Activated T-helper 1 cell treated with anti-CD3 and anti-CD28 coated beads, Interleukin-2, amount 50 U/mL, for 16 hours (primary cell): ENCODE data around the gene CYGB.

Experiments
- DNase-seq, 2 donors: peaks; one replicate each; pipeline ENCODE4 v3.0.0-alpha.2; 2020; ENCODE audit warnings: low read depth in 1 of 2, low spot score in 1 of 2

The CYGB gene

DNA sequence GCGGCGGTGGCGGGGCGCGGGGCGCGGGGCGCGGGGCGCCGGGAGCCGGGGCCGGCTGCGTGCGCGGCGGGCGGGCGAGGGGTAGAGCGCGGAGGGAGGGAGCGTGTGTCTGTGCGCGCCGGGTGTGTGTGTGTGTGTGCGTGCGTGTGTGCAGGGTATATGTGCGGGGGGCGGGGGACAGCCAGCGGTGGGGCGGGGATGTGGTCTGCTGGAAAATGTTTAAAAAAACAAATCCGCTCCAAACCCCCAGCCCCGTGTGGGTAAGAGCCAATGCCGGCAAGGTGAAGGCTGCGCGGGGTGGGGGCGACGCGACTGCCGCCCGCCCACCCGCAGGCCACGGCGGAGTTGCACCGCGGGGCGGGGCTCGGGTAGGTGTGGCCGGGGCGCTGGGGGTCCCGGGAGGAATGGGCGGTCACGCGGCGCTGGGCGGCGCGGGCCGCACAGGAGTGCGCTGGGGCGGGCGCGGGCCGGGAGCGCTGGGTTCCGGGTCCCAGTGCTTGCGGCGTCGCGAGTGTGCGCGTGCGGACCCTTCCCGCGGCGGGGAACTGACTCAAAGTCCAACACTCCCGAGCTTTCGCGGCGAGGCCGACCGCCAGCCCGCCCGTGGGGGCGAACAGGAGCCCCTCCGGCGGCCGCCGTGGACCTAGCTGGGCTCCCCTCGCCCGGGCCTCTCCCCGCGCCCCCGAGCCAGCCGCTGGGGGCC lies at the start of gene CYGB:
Gene CYGB (minus strand): TSS at position 132 of the 703 bp plus-strand sequence. CDS start 167 bp downstream, outside the sequence.
- no peak for DNase-seq

DNA sequence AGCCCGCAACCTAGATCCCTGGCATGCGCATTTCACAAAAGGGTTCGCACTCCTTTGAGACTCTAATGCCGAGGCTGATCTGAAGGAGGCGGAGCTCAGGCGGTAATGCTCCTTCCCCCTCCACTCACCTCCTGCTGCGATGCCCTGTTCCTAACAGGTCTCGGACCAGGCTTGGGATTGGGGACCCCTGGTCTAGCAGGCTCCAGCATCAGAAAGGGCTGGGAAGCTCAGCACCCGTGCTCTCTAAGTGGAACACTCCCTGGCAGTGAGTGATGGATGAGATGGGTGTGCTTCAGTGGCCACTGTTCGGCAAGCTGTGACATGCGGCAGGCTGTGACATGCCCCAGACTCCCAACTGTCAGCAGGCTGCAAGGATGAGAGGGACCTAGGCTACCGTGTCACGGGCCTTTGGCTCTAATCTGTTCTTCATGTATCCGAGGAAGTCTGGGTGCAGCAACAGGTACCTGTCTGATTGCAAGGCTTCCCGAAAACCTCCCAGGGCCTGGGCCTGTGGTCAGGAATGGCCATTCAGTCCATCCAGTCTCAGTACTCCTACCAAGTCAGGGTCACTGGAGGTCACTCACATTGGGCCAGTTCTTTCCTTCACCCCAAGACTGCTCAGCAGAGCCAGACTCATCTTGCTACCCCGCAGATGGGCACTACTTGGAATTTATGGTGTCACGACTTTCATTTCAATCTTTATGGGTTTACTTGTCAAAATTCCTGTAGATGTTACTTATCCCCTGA lies 49.4 kb upstream of the CYGB start:
- no peak for DNase-seq

DNA sequence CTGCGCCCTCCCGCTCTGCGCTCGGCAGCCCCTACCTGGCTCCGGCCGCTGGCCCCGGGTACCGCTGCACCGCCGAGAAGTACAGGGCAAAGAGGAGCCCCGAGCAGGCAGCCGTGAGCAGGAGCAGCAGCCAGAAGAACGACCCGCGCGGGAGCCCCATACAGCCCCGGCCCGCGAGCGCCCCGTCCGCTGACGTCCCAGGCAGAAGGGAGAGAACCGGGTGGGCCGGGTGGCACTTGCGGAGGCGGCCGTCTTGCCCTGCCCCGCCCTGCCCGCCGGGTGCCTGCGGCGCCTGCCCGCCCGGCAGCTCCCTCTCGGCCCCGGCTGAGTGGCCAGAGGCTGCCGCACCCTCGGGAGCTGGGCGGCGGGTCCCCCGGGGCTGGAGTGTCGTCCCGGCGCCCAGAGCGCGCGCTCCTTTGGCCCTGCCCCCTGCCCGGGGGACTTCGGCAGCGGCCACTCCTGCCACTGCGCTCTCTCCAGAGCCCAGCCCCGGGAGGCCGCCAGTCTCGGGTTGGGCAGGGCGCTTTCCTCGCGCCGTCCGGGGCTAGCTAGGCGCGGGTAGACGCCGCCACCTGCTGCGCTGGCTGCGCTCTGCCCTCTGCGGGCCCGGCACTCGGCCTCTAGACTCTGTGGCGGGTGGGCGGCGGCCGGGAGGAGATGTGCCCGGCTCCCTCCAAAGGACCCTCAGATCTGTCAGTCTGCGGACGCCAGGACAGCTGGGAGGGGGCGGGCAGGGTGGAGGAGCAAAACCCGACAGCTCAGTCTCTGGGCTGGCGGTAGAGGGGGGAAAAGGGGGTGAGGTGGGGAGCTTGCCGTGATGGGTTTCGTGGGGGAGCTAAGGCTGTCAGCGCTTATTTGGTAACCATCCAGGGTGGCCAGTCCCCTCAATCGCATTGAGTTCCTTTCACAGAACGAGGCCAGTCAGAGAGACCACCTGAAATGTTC lies 48.4 kb upstream of the CYGB start, which contains the start of gene ST6GALNAC2:
Gene ST6GALNAC2 (minus strand): TSS at position 212 of the 945 bp plus-strand sequence. CDS start 52 bp downstream, at position 160.
- no peak for DNase-seq

DNA sequence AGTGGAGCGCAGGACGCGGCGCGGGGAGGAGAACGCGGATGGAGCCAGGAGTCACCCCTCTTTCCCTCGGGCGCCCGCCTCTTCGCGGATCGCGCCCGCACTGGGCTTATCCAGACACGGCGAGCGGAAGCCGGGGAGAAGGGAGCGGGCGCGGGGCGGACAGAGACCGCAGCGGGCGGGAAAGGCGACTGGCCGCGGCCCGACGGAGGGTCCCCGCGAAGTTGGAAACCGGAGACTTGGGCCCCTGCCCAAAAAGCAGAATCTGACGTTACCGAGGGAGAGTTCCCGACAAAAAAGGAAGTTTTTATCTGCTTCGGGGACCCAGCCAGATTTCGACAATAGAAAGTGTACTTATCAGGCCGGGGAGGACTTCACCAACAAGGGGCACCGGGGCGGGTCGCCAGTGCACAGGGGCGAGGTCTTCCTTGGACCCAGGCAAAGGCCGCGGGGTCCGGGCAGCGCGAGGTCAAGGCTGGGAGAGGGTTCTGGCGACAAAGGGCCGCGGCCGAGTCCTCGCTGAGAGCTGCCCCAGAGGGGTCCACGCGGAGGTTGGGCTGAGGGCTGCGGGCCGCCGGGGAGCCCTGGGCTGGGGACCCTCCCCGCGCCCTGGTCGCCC lies 47.6 kb upstream of the CYGB start:
- DNase-seq, result no peak

DNA sequence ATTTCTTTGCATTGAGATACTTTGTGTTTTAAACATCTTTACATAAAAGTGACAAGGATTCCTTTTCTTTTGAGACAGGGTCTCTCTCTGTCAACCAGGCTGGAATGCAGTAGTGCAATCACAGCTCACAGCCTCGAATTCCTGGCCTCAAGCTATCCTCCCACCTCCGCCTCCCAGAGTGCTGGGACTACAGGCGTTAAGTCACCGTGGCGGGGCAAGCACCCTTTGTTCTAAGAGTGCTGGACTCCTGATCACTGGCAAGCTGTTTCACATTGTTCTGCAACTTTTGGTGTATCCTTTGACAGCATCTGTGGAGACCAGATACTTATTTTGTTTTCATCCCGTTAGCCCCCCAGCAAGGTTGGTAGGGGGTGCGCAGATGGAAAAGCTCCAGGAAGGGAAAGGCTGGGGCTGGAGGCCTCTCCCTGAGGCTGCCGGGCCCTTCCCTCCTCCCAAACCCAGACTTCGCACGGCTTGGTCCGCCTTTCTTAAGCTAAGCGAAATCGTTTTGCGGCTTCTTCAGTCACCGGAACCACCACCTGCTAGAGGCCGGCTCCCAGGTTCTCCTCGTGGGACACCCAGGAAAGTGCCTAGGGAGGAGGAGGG lies 47.0 kb upstream of the CYGB start:
- no peak for DNase-seq

DNA sequence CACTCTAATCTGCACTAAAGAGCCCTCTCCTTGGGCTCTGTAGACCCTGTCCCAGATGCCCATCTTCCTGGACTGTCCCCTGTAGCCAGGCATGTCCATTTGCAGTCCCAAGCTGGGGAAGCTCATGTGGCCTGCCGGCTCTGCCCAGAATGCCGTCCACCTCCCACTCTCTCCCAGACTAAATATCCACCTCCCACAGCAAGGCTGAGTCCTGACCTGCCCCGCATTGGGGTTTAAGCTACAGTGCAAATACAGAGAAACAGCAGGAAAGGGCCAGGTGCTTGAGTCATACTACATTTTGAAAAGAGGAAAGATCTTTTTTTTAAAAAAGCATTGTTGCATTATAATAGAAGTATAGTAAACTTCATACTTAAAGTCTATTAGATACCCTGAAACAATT lies 45.2 kb upstream of the CYGB start:
- no peak for DNase-seq

DNA sequence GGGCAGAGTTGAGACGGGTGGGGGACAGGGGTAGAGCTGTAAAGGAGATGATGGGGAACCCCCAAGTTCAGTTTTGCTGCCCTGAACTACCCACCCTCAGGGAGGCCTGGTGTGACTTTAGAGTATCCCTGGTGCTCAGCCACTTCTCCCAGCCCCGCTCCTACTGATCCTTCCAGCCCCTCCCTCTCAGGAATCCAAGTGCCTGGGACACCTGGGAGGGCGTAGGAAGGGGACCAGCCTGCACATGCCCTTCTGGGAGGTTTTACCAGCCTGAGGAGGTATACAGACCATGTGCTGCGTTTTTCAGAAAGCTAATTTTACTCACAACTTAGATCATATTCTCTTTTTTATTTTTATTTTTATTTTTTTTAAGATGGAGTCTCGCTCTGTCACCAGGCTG lies 44.0 kb upstream of the CYGB start:
- no peak for DNase-seq

DNA sequence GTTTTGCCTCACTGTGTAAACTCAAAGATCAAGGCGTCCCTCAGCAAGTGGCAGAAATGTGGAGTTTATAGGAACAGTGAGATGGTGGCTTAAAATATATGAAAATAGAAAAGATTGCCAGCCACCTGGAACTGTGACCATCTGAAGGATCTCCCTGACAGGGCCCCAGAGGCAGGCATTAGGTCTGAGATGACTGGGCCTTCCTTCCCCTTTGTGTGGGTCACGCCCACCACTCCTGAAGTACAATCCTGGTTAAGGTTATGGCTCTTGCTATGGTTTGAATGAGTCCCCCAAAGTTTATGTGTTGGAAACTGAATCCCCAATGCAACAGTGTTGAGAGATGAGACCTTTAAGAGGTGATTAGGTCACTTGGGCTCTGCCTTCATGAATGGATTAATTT lies 41.8 kb upstream of the CYGB start:
- DNase-seq, result no peak

DNA sequence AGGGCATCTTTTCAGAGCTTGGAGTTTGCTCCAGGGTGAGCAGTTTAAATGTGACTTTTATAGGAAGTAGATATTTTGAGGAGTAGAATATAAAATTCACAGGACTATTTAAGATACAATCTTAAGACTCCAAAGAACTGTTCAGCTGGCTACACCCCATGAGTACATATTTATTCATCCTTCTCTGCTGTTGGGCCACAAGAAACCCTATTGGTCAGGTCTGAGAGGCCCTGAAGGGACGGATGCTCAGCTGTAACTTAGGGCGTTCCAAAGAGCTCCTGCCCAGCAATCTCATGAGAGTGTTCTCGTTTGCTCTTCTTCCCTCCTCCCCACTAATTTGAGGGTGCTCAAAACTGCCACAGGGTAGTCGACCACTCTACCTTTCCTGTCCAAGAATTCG lies 40.9 kb upstream of the CYGB start:
- DNase-seq, result no peak

DNA sequence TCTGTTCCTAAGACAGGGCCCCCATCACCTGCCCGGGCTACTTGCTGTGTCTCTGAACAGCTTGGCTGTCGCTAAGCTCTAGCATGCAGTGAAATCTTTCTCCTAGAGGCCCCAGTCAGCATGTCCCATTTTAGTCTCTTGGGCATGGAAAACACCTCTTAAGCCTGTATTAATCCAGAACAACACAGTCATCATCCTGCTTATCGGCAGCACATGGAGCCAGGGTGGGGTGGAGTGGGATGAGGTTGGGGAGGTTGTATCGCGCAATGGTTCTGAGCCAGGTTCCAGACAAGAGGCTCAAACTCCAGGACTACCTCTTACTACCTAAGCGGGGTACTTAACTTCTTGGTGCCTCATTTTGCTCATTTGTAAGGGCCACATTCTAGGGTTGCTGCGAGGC lies 40.4 kb upstream of the CYGB start:
- DNase-seq, result no peak

DNA sequence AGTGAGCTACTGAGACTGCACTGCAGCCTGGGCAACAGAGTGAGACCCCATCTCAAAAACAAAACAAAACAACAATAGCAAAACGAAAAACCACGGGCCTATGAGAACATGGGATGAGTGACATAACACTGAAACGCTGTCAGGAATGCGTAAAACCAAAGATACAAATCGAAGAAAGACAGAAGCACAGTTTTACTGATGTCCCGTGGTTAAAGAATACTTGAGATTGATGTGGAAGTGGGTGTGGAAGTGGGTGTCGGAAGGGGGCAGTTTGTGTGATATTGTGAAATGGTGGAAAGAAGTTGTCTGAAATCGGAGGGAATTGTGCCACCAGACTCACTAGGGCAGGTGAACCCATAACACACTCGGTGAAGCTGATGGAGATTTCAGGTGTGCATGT lies 38.7 kb upstream of the CYGB start:
- DNase-seq, result no peak

DNA sequence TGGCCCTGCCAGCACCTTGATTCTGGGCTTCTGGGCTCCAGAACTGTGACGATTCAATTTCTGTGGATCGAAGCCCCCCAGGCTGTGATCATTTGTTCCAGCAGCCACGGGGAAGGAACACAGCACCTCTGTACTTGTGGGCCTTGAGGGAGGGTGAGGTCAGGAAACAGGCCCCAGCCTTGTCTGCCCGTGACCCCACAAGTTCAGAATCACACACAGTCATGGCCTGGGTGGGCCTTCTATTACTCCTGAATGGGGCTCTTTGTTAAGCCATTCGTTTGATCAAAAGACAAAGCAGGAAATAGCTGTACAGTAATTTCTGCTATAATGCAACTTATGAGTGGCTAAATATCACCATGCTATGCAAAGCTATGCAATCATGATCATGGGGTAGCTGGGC lies 38.1 kb upstream of the CYGB start:
- no peak for DNase-seq

DNA sequence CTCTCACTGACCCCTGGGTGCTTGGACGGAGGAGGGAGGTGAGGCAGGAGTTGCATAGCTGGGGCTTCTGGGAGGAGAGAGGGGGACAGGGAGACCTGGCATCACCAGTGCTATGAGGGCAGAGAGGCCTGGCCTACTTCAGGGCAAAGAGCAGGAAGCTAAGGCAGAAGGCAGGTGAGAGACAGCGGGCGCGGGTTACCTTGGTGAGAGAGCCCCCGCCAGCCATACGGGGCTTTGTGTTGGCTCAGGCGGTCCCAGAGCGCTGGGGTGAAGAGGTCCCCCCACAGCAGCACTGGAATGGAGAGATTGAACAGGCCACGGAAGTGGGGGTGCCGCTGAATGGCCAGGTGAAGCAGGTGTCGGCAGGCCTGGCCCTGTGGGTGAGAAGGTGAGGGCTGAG lies 36.7 kb upstream of the CYGB start:
- DNase-seq, result no peak

DNA sequence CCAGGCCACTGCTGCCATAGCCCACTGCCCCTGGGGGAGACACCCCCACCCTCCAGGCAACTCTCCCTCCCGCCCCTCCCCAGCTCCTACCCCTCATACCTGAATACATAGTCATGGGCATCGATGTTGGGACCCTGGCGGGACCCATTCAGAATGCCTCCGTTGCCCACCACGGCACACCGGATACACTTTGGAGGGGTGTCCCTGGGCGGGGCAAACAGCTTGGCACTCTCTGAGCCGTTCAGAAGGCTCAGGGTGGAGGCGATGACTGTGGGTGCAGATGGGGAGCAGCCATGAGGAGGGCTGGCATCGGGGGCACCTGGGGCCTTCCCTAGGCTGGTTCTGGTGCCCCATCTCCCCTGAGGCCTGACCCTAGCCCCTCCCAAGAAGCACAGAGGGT lies 35.6 kb upstream of the CYGB start:
- no peak for DNase-seq

DNA sequence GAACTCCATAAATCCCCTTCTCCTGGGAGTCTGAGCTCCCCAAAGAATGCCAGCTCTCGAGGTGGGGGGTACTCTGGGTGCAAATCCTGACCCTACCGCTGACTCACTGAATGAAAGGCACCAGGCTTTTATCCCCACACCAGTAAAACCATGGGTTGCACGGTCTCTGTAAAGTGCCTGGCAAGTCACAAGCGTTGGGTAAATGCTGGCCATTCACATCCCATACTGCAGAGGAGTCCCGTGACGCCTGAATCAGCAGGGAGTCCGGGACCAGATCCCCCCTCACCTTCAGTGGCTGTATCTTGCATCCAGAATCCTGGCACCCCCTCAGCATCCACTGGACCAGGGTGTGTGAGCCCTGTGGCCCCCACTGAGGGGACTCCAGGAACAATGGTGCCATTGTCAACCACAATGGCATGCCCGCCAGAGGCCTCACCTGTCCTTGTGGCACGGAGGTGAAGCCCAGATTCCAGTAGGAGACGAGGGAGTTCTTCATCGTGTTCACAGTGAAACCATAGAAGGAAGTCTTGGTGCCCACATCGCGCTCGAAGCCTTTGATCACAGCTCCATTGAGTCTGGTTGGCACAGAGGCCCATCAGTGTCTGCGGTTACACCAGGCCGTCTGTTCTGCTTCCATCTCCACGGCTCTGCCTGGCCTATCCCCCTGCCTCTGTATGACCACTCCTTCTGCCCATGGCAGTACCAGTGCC lies 34.8 kb upstream of the CYGB start:
- no peak for DNase-seq

DNA sequence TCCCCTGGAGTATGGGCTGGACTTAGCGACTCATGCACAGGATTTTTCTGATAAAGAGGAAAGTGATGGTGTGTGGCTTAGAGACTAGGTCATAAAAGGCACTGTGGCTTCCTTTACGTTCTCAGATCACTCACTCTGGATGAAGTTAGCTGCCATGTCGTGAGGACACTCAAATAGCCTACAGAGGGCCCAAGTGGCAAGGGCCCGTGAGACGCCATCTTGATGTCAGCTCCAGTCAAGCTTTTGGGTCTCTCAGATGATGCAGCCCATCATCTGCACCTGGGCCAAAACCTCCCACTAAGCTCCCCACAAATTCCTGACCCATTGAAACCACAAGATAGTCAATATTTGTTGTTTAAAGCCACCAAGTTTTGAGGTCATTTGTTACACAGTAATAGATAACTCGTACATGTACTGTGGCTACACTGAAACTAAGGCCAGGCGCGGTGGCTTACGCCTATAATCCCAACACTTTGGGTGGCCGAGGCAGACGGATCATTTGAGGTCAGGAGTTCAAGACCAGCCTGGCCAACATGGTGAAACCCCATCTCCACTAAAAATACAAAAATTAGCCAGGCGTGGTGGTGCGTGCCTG lies 33.5 kb upstream of the CYGB start:
- no peak for DNase-seq

DNA sequence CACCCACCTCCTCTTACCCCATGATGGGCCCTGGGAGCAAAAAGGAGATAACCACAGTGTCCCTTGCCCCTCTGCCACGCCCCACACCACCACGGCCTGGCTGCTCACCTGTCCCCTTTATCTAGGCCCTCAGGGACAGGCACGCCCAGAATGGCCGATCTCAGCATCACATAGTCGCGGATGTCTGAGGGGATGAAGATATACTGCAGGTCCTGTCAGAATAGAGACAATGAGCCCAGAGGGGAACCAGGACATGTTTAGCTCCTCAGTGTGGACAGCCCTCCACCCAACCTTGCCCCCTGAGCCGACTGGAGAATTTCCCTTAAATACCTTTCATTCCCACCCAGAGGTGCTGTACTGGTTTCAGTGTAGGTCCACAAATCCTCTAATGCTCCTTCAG lies 32.9 kb upstream of the CYGB start:
- no peak for DNase-seq

DNA sequence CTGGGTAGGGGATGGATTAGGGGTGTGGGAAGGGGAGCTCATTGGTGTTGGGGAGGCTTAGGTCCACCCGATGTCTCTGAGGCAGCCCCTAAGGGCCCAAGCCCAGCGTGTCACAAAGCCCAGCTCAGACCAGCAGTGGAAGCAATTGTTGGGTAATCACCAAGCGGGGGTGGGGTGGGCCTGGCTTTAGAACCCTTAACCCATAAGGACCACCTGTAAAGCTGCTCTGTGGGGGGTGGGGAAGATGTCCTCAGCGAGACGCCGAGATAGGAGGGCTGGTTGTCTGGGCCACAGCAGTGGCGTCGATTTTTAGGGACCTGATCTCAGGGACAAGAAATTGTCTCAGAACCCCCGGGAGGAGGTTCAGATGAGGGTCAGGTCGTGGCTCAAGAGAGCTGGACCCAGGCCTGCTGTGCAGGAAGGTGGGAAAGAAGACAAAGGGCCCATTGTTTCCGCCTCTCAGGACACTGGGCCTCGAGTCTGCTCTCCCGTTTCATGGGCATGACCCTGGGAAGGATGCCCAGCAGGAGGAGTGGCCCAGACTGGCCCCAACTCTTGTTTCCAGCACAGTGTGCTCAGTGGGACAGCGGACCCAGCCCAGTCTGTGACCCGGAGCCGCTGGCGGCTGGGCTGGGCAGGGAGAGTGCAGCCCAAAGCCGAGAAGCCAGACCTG lies 32.2 kb upstream of the CYGB start:
- DNase-seq, result no peak

DNA sequence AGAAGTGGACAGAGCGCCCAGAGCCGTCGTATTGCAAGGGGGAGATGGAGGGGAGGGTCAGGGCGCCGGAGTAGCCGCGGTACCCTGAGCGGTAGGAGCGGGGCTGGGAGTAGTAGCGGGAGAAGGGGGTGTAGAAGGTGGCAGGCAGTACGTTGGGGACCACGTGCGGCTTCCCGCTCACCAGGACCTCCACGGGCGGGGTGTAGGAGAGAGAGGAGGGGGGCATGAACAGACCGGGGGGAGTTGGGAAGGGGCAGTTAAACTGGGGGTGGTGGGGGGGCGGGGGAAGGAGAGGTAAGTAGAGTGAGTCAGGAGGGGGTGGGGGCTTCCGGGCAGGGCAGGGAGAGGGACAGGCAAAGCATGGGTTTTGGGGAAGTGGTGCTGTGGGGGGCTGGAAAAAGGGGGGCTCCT lies 31.3 kb upstream of the CYGB start:
- DNase-seq, result no peak
